ENCODE measurements around the gene UBR2.
"Not testable (repeated sequence)": the region's sequence is repeated elsewhere in the genome, so short reads cannot be mapped to it uniquely, and the experiment has no call there.

Gene UBR2

DNA sequence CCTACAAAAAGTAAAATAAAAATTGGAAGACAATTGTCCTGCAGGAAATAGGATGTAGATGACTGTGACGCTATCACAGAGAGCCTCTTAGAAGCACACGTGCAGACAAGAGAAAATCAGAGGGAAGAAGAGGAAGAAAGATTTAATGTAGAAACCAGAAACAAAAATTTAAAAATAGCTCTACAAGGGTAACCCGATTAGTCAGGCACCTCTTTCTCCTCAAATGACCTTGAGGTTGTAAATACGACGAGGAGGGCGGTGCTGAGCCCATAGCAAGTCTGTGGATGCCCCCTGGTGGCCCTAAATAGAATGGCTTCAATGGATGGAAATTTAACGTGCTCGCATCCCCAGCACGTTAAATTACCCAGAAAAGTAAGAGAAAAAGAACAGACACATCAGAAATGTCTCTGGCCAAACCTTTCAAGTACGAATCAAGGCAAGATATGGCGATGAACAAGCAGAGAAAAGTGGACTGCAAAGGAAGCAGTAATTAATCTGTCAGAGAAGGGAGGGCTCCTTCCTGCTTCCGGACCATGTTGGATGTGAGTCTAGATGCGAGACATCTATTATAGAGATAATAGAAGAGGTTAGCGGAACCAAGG, 162.8 kb downstream of the UBR2 start:
- peak; percentile 92 for DNase-seq (ENCODE audit: low read depth, low spot score)

- DNase-seq (ENCODE audit: low read depth, low spot score): peak; percentile 35
Measured at GRCh38 chr6:42727087-42727611, 163.3 kb downstream of the UBR2 start.

- DNase-seq (ENCODE audit: low read depth, low spot score): no peak
Measured at GRCh38 chr6:42727627-42728026, 163.8 kb downstream of the UBR2 start.

- no peak for DNase-seq (ENCODE audit: low read depth, low spot score)
Measured at GRCh38 chr6:42729731-42730130, 165.9 kb downstream of the UBR2 start.

DNA sequence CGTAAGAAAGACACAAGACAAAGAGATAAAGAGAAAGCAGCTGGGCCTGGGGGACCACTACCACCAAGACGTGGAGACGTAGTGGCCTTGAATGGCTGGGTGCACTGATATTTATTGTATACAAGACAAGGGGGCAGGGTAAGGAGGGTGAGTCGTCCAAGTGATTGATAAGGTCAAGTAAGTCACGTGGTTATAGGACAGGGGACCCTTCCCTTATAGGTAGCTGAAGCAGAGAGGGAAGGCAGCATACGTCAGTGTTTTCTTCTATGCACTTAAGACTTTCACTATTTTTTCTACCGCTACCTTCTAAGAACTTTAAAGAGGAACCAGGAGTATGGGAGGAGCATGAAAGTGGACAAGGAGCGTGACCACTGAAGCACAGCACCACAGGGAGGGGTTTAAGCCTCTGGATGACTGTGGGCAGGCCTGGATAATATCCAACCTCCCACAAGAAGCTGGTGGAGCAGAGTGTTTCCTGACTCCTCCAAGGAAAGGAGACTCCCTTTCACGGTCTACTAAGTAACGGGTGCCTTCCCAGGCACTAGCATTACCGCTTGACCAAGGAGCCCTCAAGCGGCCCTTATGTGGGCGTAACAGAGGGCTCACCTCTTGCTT, 170.1 kb downstream of the UBR2 start:
- not testable (repeated sequence) for DNase-seq (ENCODE audit: low read depth, low spot score)

DNA sequence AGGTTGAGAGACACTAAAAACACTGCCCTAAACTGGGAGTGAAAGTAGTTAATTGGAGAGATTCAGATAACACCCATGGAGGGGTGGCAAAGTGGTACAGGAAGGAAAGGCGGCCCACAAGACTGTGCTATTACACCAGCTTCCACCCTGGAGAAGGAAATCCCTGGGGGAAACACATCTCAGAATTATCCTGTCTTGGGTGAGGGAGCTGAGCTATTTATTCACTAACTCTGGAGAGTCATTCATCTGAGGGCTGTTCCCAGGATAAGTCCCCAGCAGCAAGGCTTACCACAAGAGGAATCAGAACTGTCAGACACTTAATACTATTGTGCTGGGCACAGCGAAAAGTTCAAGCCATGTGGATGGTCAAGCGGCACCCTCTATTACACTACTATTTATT, 172.1 kb downstream of the UBR2 start:
- no peak for DNase-seq (ENCODE audit: low read depth, low spot score)

- no peak for DNase-seq (ENCODE audit: low read depth, low spot score)
Measured at GRCh38 chr6:42740725-42741124, 176.9 kb downstream of the UBR2 start.

DNA sequence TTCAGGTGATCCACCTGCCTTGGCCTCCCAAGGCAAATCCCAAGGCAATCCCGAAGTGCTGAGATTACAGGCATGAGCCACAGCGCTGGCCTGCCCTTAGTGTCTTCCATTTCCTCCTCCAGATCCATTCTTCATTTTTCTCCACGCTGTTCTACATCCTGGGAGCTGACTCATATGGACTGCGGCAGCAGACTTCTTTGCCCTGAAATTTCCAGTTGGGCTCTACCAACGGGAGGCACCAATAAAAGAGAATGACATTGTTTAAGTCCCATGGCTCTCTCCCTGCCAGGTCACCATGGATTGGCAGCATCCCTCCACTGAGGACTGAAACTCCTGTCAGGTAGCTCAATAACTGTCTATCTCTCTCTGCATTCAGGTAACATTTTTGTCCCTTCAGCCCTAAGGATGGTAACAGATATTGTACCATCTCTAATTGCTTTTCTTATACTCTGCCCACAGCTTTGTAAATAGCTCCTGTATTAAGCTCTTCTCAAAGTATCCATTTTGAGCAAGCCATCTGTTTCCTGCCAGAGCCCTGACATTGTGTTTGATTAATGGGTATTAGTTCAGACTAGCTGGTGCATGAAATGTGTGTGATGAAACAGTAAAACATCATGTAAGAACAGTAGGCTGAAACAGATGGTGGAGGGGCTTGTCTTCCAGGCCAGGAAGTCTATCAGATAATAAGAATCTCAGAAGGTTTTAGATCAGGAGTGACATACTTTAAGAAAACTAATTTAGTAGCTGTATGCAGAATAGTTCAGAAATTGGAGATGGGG, 178.5 kb downstream of the UBR2 start:
- peak; percentile 42 for DNase-seq (ENCODE audit: low read depth, low spot score)
